Stimulated activated CD4-positive, alpha-beta T cell treated with anti-CD3 and anti-CD28 coated beads, Interleukin-2, amount 100 ng/mL, for 24 hours (primary cell): ENCODE measurements around the gene LPCAT1.

Experiments used
- DNase-seq, 2 donors: peaks; one replicate each; pipeline ENCODE4 v3.0.0-alpha.2; 2020

The LPCAT1 gene

DNA sequence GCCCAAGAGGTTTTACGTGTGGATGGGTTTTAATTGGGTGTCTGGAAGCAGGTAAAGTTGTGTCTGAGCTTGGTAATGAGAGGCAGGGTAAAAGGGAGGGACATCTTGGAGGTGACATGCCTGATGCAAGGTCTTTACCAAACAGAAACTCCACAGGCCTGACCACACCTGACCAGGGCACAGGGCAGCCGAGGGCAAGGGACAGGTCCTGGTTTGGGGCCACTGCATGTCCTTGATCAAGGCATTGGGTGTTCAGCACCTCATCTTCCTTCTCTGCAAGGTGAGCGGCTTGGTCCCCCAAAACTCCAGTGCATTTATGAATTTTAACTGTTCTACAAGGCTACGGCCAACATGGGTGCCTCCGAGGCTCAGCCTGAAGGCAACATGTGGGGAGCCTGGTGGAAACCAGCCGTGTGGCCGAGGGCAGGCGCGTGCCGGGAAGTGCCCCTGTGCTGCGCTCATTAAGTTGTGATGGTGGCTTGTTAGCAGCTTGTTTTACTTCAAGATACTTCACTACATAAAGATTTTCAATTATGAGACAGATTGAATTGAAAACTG is 30.7 kb upstream of the LPCAT1 start:
- DNase-seq: no peak

DNA sequence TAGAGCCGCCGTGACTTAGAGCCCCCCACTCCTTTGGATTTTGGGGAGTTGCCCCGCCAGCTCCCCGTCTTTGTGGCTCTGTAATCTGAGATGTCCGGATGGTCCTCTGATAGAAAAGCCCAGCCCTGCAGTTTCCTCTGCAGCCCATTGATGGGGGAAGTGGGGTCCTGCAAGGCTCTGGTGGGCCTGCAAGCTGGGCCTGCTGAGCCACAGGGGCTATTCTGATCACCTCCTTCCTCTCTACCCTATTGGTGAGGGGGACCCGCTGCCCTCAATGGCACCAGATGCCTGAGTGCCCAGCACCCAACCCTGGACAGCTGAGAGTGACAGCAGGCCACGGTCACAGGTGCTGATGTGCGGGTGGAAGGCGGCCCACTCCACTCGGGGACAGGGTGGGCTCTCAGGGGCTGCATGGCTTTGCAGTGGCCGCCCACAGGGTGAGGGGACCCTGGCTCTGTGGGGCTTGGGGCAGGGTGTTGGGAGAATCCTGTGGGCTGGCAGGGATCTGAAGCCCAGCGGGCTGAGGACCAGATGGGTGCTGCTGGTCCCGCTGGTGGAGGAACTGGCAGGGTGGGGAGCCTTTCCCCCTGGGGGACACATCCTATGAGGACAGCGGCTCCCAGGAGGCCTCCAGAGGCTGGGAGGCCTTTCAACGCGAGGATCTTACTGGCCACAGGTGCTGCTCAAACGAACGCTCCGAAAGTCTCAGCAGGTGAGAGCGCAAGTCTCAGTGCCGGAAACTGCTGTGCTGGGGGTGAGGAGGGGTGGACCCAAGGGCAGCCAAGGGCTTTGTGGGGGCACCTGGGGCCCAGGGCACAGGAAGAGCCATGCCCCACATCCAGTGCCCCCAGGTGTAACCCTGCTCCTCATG is 30.0 kb upstream of the LPCAT1 start:
- no peak for DNase-seq

DNA sequence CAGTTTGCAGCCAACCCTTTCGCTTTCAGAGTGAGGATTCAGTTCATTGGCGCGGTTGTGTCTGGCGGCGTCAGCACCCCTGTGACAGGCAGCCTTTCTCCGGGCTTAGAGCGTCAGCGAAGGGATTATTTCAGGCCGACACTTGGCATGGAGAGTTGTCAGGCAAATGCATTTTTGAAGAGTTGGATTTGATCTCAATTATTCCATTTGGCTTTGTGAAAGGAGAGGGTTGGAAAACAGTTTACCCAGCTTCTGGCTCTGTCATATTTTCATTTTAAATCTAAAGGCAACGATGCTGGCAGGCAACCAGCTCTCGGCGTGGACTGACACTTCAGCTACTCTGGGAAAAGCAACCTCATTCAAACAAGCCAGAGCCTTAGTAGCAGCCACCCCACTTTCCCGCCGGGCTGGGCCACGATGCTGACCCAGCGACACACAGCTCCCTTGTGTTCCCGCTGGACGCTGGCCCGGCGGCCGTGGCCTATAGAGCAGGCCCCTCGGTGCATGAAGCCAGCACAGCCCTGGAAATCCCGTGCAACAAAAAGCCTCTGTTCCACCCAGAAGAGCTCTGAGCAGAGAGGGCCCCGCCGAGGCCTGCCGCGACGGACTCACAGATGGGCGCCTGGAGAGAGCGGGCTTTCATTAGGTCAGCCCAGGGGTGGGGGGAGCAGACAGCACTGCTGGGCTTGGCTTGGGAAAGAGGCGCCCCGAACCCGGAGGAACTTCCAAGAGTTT is 28.9 kb upstream of the LPCAT1 start:
- DNase-seq: no peak

DNA sequence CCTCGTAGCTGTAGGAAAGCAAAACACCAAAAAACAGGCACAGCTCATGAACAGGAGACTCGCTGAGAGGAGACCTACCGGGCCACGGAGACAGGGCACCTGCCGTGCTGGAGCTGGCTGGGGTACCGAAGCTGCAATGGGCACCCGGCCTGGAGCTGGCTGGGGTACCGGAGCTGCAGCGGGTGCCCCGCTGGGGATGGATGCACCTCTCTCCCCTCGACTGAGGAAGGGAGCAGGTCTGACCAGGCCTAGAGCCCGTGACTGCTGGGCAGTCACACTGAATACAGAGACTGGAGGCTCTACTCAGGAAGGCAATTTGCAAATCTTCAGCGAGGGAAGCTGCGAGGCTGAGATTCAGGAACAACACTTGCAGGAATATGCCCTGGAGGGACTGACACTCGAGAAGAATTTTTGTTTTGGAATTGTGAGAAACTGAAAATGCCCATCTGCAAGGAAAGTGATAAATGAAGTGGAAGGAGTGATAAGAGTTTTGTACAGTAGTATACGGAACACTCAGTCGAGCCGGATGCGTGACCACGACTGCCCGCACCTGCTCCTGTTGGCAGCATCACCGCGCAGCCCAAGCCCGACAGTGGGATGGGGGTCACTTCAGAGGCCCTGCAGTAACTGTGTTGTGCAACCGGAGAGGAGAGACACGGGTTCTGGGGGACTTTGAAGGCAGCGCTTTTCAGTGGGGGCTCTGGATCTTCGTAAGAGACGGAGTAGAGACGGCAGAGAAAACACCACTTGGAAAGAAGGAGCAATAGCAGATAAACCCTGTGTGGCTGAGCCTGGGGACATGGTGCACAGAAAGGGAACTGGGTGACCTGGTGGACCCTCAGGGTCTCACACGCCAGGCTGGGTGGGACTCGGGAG is 27.9 kb upstream of the LPCAT1 start:
- DNase-seq: no peak

DNA sequence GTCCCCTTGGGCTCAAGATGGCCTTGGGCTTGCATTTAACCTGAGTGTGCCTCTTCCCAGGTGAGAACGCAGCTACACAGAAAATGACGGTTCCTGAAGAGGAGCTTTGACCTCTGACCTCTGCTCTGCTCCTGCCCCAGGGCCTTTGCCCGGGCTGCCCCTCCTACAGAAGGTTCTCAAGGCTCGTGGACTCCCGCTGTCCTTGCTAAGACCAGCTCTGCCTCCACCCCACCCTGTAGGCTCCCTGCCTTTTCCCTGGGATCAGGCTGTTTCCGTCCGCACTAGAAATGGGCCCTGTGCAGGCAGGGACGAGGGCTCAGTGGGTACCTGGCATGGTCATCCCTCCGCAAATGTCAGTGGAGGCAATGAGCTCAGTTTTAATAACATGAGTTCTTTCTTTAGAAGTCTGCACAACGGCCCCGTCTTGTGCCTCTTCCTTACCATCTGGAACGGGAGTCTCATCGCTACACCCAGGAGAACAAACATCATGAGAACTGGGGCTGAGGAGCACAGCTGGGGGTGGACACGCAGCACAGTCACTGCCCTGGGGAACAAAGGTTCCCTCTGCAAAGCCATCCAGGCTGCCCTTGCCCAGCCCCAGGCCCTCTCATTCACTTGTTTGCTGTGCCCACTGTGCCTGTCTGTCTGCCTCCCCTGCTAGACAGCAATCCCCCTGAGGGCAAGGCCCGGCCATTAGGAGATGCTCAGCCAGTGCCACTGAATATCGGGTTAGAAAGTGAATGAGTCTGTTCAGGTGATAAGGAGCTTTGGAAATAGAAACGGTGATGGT is 26.7 kb upstream of the LPCAT1 start:
- no peak for DNase-seq

DNA sequence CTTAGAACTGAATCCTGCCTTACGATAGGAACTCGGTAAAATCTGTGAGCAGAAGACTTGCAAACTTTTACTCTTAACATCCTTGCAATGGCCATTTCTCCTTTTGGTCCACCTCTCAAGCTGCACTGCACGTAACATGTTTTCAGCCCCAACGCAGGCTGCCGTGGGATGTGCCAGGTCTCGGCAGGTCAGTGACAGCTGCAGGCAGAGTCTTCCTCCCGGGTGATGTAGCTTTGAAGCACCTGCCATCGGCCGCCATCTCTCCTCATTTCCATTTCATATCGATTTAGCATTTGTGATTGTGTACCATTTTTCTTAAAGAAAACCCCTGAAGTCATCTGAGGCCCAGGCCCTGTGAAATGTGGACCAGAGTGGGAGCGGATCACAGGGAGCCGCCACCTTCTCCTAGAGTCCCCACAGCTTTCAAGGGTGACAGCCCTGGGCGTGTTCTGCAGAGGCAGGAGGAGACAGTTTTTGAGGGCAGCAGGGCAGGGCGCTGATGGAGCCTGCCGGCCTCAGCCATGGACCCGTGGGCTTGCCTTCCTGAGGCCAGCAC is 25.8 kb upstream of the LPCAT1 start:
- no peak for DNase-seq

DNA sequence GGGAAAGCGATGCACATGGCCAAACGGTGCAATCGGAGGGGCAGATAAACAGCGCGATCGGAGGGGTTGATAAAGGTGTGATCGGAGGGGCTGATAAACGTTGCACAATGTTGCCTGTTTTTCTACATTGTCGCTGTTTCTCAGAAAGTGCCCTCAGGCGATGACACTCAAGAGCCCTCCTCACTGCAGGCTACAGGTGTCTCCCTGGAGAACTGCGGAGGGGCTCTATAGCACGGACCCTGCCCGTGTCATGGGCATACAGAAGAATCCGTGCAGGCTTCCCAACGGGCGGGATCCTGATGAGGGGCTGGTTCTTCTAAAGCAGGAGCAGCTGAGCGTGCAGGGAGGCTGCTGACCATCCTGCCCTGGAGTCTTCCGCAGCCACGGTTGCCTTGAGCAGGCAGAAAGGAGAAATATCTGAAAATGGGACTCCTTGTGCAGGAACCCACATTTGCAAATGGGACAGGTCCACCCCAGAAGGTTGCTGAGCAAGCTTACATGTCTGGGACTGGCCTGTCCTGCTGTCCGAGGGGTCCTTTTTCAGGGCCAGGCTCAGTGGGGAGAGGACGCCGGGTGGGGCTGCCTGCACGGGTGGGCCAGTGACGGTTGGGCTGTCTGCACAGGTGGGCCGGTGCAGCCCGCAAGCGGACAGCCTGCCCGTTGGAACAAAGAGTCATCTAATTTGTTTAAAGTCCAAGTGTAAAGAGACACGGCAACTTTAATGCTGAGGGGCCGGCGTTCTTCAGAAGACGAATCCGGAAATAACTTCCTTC is 25.1 kb upstream of the LPCAT1 start:
- DNase-seq: no peak

DNA sequence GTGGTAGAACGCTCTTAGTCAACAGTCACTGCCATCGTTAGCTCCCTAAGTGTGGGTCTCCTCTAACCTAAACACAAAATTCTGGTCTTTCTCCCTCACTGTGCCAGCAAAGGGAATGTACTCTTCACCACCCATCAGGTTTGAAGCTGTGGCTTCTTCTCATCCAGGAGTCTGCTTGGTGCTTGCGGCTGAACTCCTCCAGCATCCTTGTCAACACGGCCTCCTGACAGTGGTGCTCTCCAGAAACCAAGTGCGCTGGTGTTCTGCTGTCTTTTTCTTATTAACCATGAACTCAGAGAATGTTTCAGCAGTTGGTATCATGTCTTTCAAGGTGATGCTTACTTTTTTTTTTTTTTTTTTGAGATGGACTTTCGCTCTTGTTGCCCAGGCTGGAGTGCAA is 23.9 kb upstream of the LPCAT1 start:
- no peak for DNase-seq

DNA sequence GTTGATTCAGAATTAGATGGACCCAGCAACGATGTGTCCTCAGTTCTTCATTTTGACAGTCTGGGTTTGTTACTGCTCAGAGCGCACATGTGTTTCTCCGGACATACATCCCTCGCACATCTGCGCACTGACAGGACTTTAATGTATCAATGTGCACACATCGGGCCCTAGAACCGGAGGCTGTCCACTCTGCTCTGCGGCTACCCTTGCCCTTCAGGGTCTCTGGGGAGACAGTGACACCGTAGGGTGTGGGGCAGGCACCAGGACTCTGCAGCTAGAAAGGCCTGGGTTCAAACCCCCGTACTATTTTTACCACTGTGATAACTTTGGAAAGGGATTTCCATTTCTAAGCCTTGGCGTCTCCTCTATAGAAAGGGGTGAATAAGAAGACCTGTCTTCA is 23.5 kb upstream of the LPCAT1 start:
- DNase-seq: no peak

DNA sequence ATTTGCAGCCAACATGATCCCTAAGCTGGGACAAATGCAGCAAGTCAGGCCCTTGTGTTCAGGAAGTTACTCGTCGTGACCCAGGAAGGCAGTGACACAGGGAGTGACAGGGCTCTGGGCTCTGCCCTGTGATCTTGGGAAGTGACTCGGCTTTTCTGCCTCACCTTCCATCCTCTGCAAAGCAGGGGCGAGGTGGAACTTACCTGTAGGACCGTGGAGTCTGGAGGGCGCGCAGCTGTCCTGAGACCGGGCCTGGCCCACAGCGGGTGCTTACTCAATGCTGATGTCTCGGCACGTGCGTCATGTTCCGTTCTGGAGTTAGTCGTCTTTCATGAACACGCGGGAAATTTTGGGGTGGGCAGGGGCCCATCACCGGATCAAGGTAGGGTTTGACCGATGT is 22.8 kb upstream of the LPCAT1 start:
- no peak for DNase-seq

DNA sequence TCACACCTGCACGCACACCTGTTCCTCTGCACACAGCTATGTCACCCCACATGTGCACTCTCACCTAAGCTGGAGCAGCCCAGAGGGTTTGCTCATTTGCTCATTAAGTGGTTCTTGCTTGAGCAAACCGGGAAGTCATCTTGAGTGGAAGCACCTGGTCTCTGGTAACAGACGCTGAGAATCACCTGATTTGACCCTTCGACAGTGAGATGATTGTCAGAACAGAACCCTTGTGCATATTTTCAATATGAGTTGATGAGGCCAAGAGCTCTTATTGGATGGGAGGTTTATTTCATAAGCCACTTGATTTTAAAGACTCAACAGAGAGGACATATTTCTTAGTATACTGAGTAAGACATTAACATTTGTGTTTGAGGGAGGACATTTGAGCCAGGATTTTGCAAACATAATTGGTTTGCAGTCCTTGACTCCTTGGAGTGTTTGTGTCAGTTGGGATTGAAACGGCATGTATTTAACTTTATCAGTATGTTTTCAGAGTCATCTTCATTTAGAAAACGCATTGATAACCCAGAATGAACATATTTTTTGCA is 22.1 kb upstream of the LPCAT1 start:
- DNase-seq: no peak

DNA sequence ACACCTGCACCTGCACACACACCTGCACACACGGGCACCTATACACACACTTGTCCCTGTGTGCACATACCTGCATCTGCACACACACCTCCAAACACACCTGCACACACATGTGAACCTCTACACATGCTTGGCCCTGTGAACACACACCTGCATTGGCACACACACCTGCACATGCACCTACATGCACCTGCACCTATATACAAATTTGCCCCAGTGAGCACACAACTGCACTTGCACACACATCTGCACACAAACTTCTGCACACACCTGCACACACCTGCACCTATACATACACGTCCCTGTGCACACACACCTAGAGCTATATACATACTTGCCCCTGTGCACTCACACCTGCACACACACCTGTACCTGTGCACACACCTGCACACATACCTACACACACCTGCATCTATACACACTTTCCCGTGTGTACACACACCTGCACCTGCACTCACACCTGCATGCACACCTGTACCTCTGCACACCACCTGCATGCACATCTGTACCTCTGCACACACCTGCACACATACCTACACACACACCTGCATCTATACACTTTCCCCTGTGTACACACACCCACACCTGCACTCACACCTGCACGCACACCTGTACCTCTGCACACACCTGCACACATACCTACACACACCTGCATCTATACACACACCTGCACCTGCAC is 21.5 kb upstream of the LPCAT1 start:
- DNase-seq: no peak

DNA sequence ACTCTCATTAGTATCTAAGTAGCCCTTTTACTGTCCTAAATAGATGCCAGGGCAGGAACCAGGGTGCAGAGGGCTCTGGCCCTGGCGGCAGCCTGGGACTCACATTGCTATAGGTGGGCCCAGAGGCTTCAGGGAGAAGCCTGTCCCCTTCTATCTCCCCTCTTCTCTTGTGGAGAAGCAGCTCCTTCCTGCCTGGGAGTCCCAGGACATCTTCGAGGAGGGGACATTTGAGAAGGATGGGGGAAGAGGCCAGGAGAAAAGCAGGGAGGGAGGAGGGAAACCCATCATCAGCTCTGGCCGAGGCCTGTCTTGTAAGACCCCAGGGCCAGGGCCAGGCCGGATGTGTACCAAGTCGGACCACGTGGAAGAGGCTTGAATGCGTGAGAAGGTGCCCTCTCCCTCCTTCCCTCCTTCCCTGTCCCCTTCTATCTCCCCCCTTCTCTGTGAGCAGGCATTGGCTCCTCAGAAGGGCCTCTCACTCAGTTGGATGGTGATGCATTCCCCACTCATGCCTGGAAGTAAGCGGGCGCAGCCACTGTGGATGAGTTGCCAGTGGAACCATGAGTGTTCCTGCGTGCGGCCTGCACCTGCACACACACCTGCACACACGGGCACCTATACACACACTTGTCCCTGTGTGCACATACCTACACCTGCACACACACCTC is 20.7 kb upstream of the LPCAT1 start:
- no peak for DNase-seq

DNA sequence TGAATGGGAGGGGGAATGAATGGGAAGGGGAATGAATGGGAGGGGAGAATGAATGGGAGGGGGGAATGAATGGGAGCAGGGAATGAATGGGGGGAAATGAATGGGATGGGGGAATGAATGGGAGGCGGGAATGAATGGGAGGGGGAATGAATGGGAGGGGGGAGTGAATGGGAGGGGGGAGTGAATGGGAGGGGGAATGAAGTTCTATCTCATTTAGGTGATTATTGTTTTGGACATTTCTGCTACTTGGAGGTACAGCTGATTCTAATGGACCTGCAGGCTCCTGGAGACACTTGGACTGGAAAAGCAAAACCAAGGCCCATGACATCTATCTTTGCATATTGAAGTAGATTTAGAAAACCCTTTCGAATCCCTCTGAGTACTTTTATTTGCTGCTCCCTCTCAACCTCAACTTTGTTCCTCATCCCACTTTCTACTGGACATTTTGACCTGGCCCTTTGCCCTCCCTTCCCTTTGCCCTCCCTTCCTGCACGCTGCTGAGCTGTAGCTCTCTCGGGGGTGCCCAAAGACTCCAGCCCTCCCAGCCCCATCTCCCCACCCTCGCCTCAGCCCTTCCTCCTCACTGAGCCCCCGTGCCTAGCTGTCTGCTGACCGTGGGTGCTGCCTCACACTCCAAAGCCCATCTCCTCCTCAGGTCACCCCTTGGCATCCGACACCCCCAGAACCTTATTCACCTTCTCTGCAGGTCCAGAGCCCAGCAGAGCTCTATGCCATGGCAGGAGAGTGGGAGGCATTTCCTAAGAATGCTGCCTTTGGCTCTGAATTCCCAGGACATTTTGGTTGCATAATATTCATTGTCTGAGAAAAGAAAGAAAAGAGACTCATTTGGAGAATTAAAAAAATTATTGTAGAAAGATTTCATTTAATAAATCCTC is 19.9 kb upstream of the LPCAT1 start:
- DNase-seq: no peak

DNA sequence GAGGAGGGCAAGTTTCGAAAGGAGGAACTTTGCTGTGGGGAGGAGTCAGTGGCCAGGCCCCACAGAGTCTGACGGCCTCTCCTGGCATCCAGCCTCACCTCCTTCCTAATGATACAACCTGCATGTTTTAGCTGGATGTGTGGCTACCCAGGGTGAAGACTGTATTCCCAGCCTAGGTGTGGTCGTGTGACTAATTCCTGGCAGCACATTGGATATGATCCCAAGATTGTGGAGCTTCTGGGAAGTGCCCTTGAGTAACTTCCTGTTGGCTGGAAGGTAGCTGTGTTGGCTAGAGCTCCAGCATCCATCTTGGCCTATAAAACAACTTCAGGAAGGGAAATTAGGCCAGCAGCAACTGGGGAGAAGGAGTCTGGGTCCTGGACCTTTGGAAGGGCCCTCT is 19.0 kb upstream of the LPCAT1 start:
- no peak for DNase-seq

DNA sequence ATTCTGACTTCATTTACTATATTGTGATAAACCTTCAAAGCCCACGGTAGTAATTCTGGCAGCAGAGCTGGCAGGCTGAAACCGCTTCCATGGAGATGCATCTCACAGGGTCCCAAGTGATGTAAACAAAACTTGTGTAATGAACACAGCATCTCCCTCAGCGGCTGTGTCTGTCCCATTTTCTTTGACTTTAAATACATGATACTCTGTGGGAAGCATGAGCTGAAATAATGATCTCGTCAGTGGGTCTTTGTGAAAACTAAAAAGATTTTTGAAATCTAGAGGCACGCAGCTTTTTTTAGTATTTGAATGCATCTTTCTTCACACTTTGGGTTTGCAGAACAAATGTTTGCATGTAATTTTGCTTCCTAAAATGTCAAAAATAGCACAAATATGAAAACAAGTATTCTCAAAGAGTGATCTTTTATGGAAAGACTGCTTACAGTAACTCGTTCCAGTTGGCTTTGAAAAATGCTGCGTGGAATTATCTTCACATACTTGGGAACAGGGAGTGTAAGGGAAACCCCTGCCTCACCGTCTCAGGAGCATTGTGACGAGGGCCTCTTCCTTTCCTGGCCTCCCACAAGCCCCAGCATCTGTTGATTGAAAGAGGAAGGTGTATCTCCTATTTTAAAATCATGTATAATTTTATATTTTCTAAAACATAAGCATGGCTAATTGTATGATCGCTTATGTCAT is 18.1 kb upstream of the LPCAT1 start:
- DNase-seq: no peak

DNA sequence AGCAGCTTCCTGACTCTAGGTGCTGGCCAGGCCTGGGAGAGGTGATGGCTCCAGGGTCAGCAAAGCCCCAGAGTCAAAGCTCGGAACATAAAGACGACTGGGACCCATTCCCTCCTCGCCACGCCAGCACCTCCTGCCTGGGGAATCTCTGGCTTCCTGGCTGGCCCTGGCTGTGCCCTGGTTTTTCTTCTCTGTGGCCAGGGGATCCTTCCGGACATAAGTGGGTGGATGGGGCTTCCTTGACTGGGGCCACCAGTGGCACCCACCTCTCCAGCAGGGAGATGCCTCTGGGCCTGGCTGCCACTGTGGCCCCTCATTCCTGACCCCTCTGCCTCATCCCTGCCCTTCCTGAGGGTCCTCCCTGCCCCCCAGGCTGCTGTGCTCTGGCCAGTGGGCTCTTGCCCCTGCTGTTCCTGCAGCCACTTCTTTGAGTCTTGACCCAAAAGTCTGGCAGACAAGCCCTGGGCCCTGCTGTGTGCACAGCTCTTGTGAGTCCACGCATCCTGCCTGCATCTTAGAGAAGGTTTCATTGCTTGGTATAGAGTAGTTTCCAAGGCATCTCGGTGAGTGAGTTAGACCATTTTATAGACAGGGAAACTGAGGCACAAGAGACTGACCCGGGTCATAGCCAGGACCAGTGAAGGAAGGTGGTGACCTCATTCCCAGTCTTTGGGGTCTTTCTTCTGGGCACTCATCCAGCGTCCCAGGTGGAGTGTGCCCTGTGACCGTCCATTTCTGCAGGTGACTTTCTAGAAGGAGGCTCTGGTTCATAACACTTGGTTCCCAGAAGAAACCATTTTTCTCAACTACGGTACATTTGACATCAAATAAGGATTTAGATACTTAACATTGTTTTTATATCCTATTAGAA is 17.3 kb upstream of the LPCAT1 start:
- DNase-seq: no peak
